ENCODE data around the gene JMJD1C.
"Not testable (repeated sequence)": the region's sequence is repeated elsewhere in the genome, so short reads cannot be mapped to it uniquely, and the experiment has no call there.

The JMJD1C gene

DNA sequence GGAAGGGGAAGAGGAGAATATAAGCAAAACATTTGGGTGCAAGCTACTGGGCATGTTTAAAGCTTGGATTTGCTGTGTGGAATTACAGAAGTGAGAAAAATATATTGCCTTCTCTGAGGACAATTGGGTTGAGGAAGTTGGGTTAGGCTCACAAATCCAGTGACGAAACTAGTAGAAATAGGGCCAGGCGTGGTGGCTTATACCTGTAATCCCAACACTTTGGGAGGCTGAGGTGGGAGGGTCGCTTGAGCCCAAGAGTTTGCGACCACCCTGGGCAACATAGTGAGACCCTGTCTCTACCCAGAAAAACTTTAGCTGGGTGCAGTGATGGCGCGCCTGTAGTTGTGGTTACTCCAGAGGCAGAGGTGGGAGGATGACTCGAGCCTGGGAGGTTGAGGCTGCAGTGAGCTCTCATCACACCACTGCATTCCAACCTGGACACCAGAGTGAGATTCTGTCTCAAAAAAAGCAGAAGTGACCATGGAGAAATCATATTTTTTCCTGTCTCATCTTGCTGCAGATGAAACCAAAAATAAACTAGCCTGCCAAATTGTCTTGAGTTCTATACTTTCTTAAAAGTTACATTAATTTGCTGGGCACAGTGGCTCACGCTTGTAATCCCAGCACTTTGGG lies 310.3 kb downstream of the JMJD1C start:
- DNase-seq = no peak

DNA sequence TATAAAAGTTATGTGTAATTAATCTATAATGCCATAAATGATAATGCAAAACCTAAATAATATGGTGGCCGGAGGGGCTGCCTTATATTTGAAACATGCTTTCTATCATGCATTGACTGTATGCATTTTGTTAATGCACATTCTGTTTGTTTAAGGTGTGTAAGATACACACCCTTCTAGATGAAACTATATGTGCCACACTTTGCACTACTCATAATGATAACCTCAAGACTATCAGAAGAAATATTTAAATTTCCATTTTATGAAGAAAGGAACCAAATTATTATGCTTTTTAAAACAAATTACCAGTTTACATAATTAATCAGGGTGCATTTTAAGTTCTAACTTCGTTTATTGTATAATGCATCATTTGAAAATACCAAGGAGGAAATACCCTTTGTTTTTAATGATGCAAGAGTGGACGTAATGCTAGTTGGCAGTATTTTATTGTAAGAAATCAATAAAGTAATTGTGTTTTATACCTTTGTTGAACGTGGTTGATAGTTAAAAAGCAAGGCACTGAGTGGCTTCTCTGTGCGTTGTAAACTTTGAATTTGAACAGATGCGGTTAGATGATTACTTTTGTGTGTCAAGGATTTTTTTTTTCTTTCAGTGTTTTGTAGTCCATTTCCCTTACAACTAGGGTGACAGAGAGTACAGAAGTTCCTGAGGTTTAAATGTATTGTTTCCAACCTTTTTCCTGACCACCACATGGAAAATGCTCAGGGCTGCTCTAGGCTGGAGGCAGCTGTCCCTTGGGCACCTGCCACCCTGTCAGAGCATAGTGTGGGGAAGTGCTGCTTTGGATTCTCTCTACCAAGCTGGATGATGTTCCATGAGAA lies 311.0 kb downstream of the JMJD1C start:
- DNase-seq = no peak

DNA sequence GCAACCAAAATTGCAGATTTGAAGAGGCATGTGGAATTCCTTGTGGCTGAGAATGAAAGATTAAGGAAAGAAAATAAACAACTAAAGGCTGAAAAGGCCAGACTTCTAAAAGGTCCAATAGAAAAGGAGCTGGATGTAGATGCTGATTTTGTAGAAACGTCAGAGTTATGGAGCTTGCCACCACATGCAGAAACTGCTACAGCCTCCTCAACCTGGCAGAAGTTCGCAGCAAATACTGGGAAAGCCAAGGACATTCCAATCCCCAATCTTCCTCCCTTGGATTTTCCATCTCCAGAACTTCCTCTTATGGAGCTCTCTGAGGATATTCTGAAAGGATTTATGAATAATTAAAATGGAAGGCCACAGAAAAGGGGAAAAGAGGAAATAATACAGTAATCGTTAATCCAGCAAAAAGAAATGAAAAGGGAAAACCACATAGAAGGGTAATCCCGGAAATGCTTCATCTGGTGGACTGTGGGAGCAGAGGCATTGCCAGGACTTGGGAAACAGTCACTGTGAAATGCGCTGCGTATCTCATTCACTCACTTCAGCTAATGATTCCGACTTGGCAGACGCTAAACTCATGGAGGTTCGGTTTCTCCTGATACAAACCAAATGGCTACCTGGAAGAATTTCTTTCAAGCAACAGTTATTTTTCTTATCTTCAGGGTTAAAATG lies 311.8 kb downstream of the JMJD1C start:
- DNase-seq = not testable (repeated sequence)

DNA sequence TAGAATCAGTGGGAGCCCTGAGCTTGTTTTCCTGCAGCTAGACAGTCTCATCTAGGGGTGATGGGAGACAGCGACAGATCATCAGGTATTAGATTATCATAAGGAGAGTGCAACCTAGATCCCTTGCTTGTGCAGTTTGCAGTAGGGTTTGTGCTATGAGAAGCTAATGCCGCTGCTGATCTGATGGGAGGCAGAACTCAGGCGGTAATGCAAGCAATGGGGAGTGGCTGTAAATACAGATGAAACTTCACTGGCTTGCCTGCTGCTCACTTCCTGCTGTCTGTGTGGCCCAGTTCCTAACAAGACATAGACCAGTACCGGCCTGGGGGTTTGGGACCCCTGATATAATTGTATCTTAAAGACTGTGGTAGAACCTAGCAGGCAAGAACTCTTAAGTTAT lies 315.0 kb downstream of the JMJD1C start:
- no peak for DNase-seq

DNA sequence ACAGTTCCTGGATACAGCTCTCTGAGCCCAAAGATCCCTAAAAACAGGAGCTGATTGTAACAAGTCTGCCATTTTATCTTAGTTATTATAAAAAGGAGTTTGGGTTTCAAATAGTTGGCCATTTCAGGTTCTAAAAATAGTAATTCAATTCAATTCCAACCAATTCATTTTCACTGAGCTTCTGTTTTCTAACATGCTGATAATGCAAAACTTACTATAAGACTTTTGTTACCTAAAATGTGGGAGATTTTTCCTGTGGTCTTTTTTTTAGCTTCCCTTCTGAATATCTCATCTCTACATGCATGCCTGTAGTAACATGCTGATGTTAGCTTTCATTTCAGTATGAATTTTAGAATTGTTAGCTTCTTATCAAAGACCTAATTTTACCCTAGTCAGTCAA lies 319.3 kb downstream of the JMJD1C start:
- DNase-seq = no peak

DNA sequence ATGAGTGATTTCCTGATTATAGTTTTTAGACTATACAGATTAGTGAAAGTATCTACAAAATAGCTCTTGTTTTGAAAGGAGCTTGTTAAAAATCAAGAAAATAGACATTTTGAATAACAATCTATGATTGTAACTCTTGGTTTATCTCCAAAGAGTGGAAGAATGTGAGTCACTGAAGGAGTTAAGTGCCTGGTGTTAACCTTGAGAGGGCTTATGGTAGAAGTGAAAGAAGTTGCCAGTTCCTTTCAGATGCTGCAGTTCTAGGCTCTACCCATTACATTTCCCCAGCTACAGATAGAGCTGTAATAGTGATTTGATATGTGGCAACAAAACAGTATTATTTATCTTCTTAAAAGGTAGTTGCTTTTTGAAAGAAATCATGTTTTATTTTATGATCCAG lies 320.0 kb downstream of the JMJD1C start:
- DNase-seq = no peak

DNA sequence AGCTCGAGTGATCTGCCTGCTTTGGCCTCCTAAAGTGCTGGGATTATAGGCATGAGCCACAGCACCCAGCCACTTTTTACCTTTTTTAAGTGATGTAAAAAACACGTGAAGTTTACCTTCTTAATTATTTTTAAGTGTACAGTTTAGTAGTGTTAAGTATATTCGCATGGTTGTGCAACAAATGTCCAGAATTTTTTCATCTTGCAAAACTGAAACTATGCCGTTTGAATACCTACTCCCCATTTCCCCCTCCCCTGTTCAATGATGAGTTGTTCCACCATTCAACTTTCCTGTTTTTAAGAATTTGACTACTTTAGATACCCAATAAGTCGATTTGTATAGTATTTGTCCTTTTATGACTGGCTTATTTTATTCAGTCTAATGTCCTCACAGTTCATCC lies 321.8 kb downstream of the JMJD1C start:
- DNase-seq = no peak

DNA sequence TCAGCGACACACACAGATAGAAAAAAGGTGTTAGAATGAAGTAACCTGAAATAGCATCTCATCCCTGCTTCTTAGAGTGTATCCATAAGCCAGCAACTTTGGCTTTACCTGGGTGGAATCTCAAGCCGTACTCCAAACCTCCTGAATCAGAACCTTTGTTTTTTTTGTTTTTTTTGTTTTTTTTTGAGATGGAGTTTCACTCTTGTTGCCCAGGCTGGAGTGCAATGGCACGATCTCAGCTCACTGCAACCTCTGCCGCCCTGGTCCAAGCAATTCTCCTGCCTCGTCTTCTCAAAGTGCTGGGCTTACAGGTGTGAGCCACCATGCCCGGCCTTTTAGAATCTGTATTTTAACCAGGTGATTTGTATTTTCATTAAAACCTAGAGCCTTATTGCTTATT lies 323.6 kb downstream of the JMJD1C start:
- DNase-seq = no peak

DNA sequence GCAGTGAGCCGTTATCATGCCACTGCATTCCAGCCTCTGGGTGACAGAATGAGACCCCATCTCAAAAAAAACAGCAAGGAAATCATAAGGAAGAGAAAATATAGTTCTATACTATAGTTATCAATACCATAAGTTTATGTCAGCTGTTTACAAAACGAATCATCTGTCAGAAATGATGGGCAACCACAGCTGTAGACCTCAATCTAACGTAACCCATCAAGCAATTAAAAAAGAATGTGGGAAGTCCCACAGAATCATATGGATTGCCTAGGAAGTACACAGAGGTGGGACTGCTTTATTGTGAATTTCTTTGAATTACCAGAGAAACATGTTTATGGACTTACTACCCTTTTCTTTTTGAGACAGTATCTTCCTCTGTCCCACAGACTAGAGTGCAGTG lies 325.7 kb downstream of the JMJD1C start:
- DNase-seq = no peak

DNA sequence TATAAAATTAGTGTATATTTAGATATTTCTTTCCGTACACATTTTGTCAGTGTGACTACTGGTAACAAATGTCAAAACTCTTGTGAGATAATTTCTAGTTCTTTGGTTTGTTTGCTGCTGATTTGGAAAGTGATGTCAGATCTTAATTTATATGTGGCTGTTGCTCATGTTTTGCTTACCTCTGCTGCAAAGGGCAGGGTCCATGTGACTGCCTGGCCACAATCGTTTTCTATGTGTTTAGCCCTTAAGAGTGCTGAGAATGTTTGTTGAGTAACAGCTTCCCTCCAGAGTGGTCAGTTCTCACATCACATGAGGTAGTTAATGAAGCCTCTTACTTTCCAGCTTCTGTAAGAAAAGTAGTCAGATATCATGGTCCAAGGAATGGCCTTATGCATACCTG lies 328.5 kb downstream of the JMJD1C start:
- DNase-seq = no peak

DNA sequence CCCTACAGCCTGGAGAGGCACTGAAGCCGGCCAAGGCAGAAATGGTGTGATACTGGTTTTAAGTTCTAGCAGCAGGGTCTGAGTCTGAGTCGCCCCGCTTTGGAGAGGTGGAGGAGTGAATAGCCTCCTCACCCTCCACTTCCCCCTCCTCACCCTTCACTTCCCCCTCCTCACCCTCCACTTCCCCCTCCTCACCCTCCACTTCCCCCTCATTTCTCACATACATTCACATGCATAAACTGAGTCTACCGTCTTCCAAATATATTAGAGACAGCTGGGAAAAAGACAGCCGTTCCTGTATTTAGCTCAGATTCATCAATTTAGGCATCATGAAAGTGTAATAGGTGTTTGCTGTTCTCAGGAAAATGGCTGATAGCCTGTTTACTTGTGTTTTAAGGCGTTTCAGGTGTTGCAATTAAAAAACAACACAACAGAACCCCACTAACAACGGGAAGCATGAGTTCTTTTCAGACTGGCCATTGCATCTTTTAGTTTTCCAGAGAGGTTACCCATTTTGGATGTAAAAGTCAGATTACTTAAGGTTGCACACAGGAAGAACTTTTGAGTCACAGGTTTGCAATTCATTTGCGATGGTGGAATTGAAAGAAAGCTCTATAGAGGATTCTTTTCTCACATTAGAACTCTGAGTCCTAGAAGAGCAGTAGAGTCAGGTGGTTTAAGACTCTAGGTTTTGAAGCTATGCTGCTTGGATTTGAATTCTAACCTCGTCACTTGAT lies 331.8 kb downstream of the JMJD1C start:
- no peak for DNase-seq

DNA sequence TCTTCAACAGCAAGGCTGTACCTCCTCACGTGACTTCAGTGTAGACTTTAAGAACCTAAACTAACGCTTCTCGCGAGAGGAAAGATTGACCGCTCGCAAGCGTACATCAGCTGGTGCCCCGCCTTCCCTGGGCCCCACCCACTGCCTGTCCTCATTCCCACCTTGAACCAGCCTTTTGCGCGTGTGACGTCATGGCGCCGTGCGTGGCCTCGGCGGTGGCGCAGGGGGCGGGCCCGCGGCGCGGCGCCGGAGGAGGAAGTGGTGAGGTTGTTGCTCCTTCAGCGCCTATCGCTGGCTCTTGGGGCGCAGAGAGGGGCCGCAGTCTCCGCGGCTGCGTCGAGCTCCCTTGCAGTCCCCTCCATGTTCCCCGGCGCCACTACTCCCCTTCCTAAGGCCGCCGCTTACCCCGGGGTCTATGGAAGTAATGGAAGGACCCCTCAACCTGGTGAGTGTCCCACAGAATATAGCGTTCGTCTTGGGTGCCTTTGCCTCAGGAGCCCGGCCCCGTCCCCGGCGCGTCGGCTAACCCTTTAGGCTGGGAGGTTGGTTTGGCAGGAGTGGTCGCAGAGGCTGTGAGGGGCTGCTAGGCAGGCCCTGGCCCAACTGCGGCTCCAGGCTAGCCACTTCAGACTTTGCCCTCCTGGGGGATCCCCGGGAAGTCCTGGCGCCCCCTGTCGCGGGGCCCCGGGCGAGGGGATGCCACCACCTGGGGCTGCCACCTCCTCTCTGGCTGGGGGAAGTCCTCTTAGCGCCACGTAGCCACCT lies 332.5 kb downstream of the JMJD1C start, which contains the start of gene NRBF2:
Gene NRBF2, plus strand, starts transcription at position 273 of the 765 bp plus-strand sequence. Its CDS starts 143 bp downstream, at position 416.
- peak; percentile 98 for DNase-seq

DNA sequence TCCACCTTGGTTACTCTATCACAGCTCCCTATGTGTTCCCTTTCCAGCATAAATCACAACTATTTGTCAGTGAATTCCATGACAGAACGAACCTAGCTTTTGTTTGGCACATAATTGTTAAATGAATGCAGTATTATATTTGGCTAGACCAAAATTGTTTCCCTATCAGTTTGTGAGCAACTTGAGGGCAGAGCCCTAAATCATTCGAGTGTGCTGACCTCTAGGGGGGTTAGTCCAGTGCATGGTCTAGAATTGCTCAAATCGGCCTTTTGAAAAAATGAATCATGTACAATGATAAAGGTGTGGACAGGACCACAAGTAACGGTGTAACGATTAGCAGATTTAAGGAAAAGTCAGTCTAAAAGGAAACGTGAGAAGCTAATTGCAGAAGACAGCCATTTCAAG lies 333.1 kb downstream of the JMJD1C start:
- no peak for DNase-seq

DNA sequence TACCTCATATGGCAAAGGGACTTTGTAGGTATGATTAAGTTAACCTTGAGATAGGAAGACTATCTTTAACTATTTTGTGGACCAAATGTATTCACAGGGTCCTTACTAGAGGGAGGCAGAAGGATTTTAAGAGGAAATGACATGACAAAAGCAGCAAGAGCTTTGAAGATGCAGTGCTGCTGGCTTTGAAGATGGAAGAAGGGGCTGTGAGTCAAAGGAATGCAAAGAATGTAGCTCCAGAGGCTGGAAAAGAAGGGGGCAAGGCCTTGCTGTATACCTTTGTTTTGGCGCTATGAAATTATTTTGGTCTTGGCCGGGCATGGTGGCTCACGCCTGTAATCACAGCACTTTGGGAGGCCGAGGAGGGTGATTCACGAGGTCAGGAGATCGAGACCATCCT lies 335.9 kb downstream of the JMJD1C start:
- DNase-seq = no peak

DNA sequence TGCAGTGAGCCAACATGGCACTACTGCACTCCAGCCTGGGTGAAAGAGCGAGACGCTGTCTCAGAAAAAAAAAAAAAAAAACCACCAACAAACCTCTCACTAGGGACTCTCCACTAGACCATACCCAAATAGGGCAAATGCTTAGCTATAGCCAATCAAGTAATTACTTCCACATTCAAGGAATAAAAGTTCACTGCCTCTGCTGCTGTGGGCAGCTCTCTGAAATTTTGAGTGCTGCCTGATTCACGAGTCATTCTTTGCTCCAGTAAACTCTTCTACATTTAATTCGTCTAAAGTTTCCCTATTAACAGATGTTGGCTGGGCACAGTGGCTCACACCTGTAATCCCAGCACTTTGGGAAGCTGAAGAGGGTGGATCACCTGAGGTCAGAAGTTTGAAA lies 337.3 kb downstream of the JMJD1C start:
- DNase-seq = no peak

DNA sequence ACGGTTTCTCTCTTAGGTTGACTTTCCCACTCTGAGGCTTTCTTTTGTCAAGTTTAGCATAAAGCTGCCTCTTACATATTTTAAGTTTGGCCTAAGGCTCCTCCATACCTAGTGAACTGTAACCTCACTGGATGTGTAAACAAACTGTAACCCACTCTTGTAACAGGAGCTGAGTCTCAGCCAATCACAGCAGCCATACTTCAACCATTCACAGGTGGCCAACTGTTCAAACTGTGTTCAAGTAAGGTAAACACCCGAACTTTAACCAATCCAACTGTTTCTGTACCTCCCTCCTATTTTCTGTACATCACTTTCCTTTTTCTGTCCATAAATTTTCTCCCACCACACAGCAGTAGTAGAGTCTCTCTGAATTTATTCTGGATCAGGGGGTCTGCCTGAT lies 340.3 kb downstream of the JMJD1C start:
- no peak for DNase-seq

DNA sequence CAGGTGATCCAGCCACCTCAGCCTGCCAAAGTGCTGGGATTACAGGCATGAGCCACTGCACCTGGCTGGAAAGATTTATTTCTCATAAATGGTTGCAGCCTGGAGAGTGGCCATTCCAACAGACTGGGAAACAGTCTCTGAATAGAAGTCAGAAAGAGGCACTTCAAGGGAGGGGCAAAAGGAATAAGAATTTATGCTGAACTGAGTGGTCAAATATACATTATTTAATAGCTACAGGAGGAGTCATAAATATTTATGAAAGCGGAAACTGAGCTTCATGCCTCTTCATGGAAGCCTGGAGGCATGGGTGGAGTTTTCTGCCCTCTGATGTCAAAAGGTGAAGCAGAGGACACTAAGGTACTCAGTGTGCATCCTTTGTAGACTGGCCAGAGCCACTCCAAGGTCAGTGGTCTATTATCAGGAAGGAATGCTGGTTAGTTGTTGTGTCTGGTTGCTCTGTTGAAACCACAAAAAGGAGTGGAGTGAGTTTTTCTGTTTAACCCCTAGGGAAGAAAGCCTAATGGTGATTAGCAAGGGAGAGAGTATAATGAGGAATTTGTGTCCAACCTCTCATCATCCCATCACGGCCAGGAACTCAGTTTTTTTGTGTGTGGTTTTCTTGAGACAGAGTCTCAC lies 341.9 kb downstream of the JMJD1C start:
- DNase-seq = no peak

DNA sequence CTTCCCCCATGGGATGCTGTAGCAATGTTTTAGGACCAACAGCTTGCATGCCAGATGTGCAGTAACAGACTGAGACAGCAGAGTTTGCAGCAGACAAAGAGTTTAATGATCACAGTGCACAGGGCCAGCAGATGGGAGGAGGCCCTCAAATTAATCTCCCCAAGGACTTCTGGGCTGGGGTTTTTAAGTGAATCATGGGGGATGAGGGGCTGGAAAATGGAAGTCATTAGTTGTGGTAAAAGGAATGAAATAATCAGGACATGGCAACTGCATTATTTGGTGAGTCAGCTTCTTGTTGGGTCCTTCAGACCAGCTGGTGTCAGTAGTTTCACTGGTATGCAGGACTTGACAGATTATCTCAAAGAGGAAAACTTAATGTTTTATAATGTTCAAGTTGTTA lies 345.2 kb downstream of the JMJD1C start:
- no peak for DNase-seq

DNA sequence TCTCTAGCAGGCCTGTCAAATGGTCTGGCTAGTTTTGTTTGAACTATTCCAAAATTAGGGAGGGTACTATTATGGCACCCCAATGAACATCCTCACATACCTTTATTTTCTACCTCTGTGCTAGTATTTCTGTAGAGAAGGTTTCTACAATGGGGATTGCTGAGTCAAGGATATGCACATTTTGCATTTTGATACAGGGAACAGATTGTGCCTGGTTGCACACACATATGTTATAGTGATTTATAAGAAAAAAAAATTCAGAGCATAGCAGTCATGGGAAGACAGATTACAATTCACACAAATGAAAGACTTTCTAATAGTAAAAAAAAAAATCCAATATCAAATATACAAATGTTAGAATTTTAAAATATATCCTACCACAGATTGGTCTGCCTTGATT lies 346.7 kb downstream of the JMJD1C start:
- no peak for DNase-seq

Measured in activated CD4-positive, CD25-positive, alpha-beta regulatory T cell treated with anti-CD3 and anti-CD28 coated beads, Interleukin-2, amount 50 U/mL, for 72 hours (primary cell).